Lower leg skin (tissue), 4 donors: ENCODE measurements around the gene DNER. TPM values are rescaled to one million over a fixed set of nuclear protein-coding genes. Genes with fewer than 3 reads are reported as not detected.

Experiments
- DNase-seq, 2 donors: peaks; one replicate each; pipeline ENCODE4 v3.0.0-alpha.2; 2019; ENCODE audit warnings: low spot score in 2 of 2
- H3K4me3 ChIP-seq: fragments of 200-600 bp; sonication (generic); 2 replicates; pipeline ENCODE4 v1.5.1; 2017; ENCODE audit warnings: mild to moderate bottlenecking, low read depth; ENCODE audit not compliant: poor library complexity, severe bottlenecking
- POLR2A ChIP-seq, 2 donors: fragments of 450-650 bp; IDR thresholded peaks; one replicate each; pipeline ENCODE4 v1.6.1; 2016 to 2017; ENCODE audit warnings: antibody characterized with exemption in 2 of 2, mild to moderate bottlenecking in 1 of 2, moderate library complexity in 1 of 2
- WGBS, 2 donors: methylation state at CpG; one replicate each; pipeline ENCODE4 v1.1.5; 2018; 5-methylcytosine and 5-hydroxymethylcytosine counted together
- intact Hi-C: fragments of 100-400 bp; cut with DNase I; formaldehyde crosslinking; loops from one replicate; pipeline ENCODE4 v1.15.0; 2023; ENCODE audit warnings: low total_unique reads
- total RNA-seq, 4 donors: library from RNA; depleted of rRNA; stranded (reverse); fragments of >200 nt; gene quantifications; one replicate each; pipeline ENCODE4 v1.1.0, GENCODE V29; 2016
- TF ChIP-seq, protein P1 (sequence below), 3 donors: fragments of 450-650 bp; IDR thresholded peaks; one replicate each; pipeline ENCODE4 v1.5.1; 2016; ENCODE audit warnings: antibody characterized with exemption in 3 of 3, mild to moderate bottlenecking in 3 of 3, moderate library complexity in 2 of 3

Gene DNER
- total RNA-seq, 4 donors from 2014 or later = 2.8 to 20.1 (median 12.8) TPM

DNA sequence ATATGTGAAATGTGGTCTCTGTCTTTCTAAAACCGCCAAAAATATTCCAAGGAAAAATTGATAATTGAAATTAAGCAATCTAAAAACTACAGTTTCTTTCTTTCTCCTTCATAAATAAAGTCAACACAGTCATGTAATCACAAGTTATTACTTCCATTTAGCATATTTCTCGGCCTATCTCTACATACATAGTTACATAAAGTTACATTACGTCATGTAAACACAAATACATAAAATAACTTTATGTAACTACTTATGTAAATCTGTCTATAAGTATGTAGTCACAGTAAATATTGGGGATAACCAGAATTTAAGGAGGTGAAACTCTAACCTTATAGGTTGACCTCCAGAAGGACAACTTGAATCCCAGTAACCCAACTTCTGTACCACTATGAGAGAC lies 394.8 kb downstream of the DNER start:
- H3K4me3 ChIP-seq = no peak overlapping the region
- no peak for TF ChIP-seq POLR2A (IDR thresholded peaks at IDR 0.05)
- TF ChIP-seq, protein P1, sequence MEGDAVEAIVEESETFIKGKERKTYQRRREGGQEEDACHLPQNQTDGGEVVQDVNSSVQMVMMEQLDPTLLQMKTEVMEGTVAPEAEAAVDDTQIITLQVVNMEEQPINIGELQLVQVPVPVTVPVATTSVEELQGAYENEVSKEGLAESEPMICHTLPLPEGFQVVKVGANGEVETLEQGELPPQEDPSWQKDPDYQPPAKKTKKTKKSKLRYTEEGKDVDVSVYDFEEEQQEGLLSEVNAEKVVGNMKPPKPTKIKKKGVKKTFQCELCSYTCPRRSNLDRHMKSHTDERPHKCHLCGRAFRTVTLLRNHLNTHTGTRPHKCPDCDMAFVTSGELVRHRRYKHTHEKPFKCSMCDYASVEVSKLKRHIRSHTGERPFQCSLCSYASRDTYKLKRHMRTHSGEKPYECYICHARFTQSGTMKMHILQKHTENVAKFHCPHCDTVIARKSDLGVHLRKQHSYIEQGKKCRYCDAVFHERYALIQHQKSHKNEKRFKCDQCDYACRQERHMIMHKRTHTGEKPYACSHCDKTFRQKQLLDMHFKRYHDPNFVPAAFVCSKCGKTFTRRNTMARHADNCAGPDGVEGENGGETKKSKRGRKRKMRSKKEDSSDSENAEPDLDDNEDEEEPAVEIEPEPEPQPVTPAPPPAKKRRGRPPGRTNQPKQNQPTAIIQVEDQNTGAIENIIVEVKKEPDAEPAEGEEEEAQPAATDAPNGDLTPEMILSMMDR (IDR thresholded peaks at IDR 0.05) = no peak
- WGBS, 2 donors = 92 to 95% methylated on average over 3 of the region's 3 CpGs
- intact Hi-C loops = no loop called here
- DNase-seq = no peak

DNA sequence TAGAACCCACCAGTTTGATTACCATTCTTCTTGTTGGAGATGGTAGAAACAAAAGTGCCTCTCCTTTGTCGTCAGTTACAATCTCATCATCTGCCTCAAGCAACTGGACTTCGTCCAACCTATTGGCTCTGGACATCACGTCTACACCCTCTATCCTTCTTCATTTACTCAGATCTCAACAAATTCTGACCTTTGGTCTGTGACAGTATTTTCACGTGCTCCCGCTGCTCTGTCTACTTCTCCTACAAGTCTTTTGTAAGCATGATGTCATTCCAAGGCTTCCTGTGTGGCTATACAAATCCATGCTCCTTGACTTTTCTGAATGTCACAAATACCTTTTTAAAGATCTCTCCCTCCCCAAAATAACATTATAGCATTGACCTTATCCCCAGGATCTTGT lies 400.2 kb downstream of the DNER start:
- TF ChIP-seq, protein P1 (IDR thresholded peaks at IDR 0.05) = no peak
- no peak for TF ChIP-seq POLR2A (IDR thresholded peaks at IDR 0.05)
- 58 to 59% methylated on average over 5 of the region's 5 CpGs for WGBS, 2 donors
- no peak overlapping the region for H3K4me3 ChIP-seq
- no peak for DNase-seq
- intact Hi-C loops = no loop called here

DNA sequence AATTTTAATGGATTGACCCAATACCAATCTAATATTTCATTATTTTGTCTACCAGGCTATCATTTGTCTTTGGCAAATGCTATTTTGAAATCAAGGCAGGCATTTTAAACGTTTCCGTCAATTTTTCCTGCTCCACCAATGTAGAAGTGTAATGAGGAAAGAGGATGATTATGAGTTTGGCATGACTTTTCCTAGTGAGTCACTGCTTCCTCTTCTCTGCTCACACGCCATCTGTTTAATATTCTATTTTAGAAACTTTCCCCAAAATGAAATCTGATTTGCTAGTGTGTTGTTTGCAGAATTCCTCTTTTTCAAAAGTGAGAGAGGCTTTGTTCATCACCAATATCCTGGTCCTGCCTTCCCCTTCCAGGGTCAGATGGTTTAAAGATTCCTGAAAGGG lies 400.8 kb downstream of the DNER start:
- no peak overlapping the region for H3K4me3 ChIP-seq
- TF ChIP-seq POLR2A (IDR thresholded peaks at IDR 0.05) = no peak
- TF ChIP-seq, protein P1 (IDR thresholded peaks at IDR 0.05) = no peak
- intact Hi-C loops = no loop called here
- WGBS, 2 donors = 14 to 17% methylated on average over 3 of the region's 3 CpGs
- DNase-seq = no peak

Other genes with a start within 250 kb of the DNER start
- gene TRIP12, start 207.5 kb upstream of the DNER start, total RNA-seq = 100 to 1,000 TPM; 112 to 156 (median 129) TPM
- 1 to 10 TPM; 3.4 to 6.8 (median 5.4) TPM for gene FBXO36, start 207.9 kb upstream of the DNER start, total RNA-seq